Fibroblast of lung (primary cell): ENCODE results near the gene ZNF775. TPM values are rescaled to one million over a fixed set of nuclear protein-coding genes. Genes with fewer than 3 reads are reported as not detected.

ENCODE experiments used
- DNase-seq, 2 donors: peaks; one replicate each; pipeline versions ENCODE4 v3.0.0 to v3.0.0-alpha.2; 2010; ENCODE audit warnings: low read depth in 2 of 2
- H2AFZ ChIP-seq: 2 replicates; pipeline ENCODE4 v1.5.1; 2012; ENCODE audit warnings: low read length, control low read depth, inconsistent platforms
- H3K27ac ChIP-seq: 2 replicates; pipeline ENCODE4 v1.5.1; 2011; ENCODE audit warnings: low read length, control low read depth; ENCODE audit not compliant: insufficient read depth
- H3K27me3 ChIP-seq: 2 replicates; pipeline ENCODE4 v1.5.1; 2011; ENCODE audit warnings: mild to moderate bottlenecking, low read length; ENCODE audit not compliant: control insufficient read depth, insufficient read depth
- H3K36me3 ChIP-seq: 2 replicates; pipeline ENCODE4 v1.5.1; 2011; ENCODE audit warnings: low read length; ENCODE audit not compliant: control insufficient read depth, insufficient read depth
- H3K4me1 ChIP-seq: 2 replicates; pipeline ENCODE4 v1.5.1; 2011; ENCODE audit warnings: low read length; ENCODE audit not compliant: control insufficient read depth, insufficient read depth; ENCODE audit errors: extremely low read depth
- H3K4me2 ChIP-seq: 2 replicates; pipeline ENCODE4 v1.5.1; 2011; ENCODE audit warnings: low read length, control low read depth; ENCODE audit not compliant: insufficient read depth; ENCODE audit errors: extremely low read depth
- H3K4me3 ChIP-seq, 4 experiments: fragments of 200-600 bp in 1 of 4; sonication (generic) in 1 of 4; replicated peaks in 1 of 4; 2 replicates each; pipeline ENCODE4 v1.5.1; 2011 to 2016; ENCODE audit warnings: low read length in 4 of 4, low read depth in 3 of 4, mild to moderate bottlenecking in 3 of 4, control low read depth in 2 of 4, inconsistent platforms in 1 of 4, mixed read lengths in 1 of 4; ENCODE audit not compliant: insufficient read depth in 1 of 4; ENCODE audit errors: control extremely low read depth in 1 of 4
- H3K79me2 ChIP-seq: 2 replicates; pipeline ENCODE4 v1.5.1; 2012; ENCODE audit warnings: mild to moderate bottlenecking, low read length, inconsistent platforms; ENCODE audit not compliant: control insufficient read depth, insufficient read depth
- H3K9ac ChIP-seq: 2 replicates; pipeline ENCODE4 v1.5.1; 2011; ENCODE audit warnings: mild to moderate bottlenecking, low read length, control low read depth; ENCODE audit not compliant: insufficient read depth
- H3K9me3 ChIP-seq: 2 replicates; pipeline ENCODE4 v1.5.1; 2012; ENCODE audit warnings: low read depth, low read length; ENCODE audit not compliant: control insufficient read depth, insufficient read depth
- H4K20me1 ChIP-seq: 2 replicates; pipeline ENCODE4 v1.5.1; 2011; ENCODE audit warnings: low read length; ENCODE audit not compliant: control insufficient read depth, insufficient read depth; ENCODE audit errors: extremely low read depth
- EZH2 ChIP-seq: IDR thresholded peaks from 2 replicates; pipeline ENCODE4 v1.5.1; 2012; ENCODE audit warnings: low read length, control low read depth, mild to moderate bottlenecking; ENCODE audit errors: missing control alignments
- polyA plus RNA-seq, 2 donors: library from polyadenylated mRNA; depleted of rRNA in 1 of 2; stranded (reverse) in 1 of 2; unstranded in 1 of 2; fragments of >200 nt; gene quantifications; 2 replicates each; pipeline ENCODE4 v1.2.1, GENCODE V29; 2011 to 2012; ENCODE audit warnings: missing spikeins in 1 of 2
- total RNA-seq: library from RNA; depleted of rRNA; stranded (reverse); fragments of >200 nt; gene quantifications from 2 replicates; pipeline ENCODE4 v1.2.1, GENCODE V29; 2014
- TF ChIP-seq, protein P1 (sequence below), 2 donors: IDR thresholded peaks in 1 of 2; conservative IDR thresholded peaks in 1 of 2; 1 replicate in 1 of 2; 2 replicates in 1 of 2; pipeline ENCODE4 v1.5.1; 2011 to 2012; ENCODE audit warnings: low read length in 2 of 2, control low read depth in 1 of 2, inconsistent platforms in 1 of 2, low read depth in 1 of 2, mild to moderate bottlenecking in 1 of 2

Gene ZNF775
- total and polyA plus RNA-seq, 2 donors (not counting 1 experiment from before 2014, with no cell fraction given): 1.2 to 9.6 TPM

DNA sequence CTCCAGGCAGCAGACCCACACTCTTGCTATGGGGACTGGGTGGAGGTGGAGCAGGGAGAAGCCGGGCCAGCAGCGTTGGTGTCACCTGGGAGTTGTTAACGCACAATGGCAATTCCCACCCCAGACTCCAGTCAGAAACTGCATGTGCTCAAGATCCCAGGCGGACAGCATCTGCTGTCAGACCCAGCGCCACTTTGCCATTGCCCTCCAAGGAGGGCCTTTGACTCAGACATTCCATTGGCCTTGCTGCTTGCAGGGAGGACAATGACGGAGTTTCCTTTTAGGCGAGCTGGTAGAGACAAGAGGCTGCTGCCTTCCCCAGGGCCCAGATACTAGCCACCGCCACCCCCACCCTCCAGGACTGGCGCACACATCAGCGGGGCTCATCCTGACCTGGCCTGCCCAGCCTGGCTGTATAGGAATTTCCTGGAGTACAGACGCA, 34.5 kb downstream of the ZNF775 start:
- Histone ChIP-seq H3K4me3 (no peak overlapping the region), H3K36me3 (no peaks in the 10 kb centered on the region), H3K4me2 (no peak overlapping the region), H3K9me3 (no peaks in the 10 kb centered on the region), H3K4me1 (no peaks in the 10 kb centered on the region), H3K79me2 (no peaks in the 10 kb centered on the region), H2AFZ (no peak overlapping the region), H3K27ac (no peak overlapping the region), H3K9ac (no peak overlapping the region), H4K20me1 (no peaks in the 10 kb centered on the region), H3K27me3 (peaks cover 3% of the 10 kb centered on the region)
- TF ChIP-seq, protein P1, sequence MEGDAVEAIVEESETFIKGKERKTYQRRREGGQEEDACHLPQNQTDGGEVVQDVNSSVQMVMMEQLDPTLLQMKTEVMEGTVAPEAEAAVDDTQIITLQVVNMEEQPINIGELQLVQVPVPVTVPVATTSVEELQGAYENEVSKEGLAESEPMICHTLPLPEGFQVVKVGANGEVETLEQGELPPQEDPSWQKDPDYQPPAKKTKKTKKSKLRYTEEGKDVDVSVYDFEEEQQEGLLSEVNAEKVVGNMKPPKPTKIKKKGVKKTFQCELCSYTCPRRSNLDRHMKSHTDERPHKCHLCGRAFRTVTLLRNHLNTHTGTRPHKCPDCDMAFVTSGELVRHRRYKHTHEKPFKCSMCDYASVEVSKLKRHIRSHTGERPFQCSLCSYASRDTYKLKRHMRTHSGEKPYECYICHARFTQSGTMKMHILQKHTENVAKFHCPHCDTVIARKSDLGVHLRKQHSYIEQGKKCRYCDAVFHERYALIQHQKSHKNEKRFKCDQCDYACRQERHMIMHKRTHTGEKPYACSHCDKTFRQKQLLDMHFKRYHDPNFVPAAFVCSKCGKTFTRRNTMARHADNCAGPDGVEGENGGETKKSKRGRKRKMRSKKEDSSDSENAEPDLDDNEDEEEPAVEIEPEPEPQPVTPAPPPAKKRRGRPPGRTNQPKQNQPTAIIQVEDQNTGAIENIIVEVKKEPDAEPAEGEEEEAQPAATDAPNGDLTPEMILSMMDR (conservative IDR thresholded peaks at IDR 0.05 in 1 of 2, IDR thresholded peaks at IDR 0.05 in 1 of 2; ENCODE audit: low read depth in 1 of 2, low read length in 2 of 2): no peak
- TF ChIP-seq EZH2: no peak
- peak in 1 of 2 donors; percentile 44 for DNase-seq

DNA sequence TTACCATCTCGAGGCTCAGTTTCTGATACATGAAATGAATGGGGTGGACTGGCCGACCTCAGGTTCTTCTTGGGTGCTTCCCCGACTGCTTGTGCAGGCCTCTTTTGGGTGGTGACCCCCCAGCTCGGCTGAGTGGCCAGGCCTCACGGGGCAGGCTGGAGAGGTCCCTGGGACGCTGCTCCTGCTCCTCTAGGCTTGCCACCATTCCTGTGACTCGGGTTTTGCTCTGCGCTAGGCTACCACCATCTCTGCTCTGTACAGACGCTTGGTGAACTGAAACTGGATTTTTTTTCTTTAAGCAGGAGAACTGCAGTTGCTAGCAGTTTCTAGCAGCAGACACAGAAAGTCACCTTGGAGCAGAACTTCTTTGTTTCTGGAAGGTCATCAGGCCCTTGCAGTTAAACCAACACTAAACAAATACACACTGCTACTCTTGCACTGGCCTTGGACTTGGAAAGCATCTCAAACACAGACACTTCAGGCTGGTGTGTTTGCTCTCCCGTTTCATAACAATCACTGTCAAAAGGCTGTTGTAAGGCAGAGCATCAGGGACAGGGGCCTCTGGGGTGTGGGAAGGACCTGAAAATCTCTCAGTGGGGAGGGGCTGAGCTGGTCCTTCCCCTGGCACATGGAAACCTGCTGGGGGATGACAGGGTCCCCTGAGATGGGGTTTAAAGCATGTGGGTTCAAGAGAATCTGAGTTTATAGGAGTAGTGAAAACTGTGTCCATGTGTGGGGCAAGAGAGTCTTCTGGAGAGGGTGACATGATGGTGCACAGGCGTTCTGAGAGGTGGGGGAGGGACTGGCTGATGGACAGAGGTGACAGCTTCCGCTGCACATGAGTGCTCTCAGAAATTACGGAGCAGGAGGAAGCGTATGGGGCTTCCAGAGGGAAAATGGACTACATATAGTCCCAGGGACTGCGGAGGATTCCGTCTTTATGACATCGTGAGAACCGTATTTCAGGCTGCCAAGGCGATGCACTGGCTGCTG, 36.3 kb downstream of the ZNF775 start:
- no peaks in the 10 kb centered on the region for H3K9me3 ChIP-seq
- H2AFZ ChIP-seq: no peak overlapping the region
- no peak overlapping the region for H3K4me2 ChIP-seq
- no peak overlapping the region for H3K4me3 ChIP-seq
- H3K36me3 ChIP-seq: no peaks in the 10 kb centered on the region
- DNase-seq: no peak
- no peak overlapping the region for H3K27ac ChIP-seq
- no peaks in the 10 kb centered on the region for H3K79me2 ChIP-seq
- TF ChIP-seq, protein P1 (conservative IDR thresholded peaks at IDR 0.05 in 1 of 2, IDR thresholded peaks at IDR 0.05 in 1 of 2; ENCODE audit: low read depth in 1 of 2, low read length in 2 of 2): no peak
- TF ChIP-seq EZH2: no peak
- no peaks in the 10 kb centered on the region for H4K20me1 ChIP-seq
- peaks cover 3% of the 10 kb centered on the region for H3K27me3 ChIP-seq
- no peak overlapping the region for H3K9ac ChIP-seq
- no peaks in the 10 kb centered on the region for H3K4me1 ChIP-seq

DNA sequence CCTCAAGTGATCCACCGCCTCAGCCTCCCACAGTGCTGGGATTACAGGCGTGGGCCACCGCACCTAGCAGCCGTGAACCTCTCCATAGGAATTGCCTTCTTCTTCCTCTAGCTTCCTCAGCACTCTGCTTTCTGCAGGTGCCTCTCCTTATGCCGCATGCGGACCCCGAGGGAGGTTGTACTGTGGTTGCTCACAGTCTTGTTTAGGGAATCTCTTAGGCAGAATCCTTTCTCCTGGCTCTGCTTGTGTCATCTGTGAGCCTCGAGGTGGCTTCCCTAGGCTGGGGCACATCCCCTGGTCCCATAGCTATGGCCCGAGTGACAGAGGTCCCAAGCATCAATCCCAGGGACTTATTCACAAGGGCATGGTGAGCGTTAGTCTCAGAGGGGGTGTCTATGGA, 38.1 kb downstream of the ZNF775 start:
- Histone ChIP-seq H3K36me3 (no peaks in the 10 kb centered on the region), H3K4me1 (no peaks in the 10 kb centered on the region), H3K27me3 (peaks cover 3% of the 10 kb centered on the region), H3K79me2 (no peaks in the 10 kb centered on the region), H4K20me1 (no peaks in the 10 kb centered on the region), H3K4me2 (no peak overlapping the region), H2AFZ (no peak overlapping the region), H3K4me3 (no peak overlapping the region), H3K9ac (no peak overlapping the region), H3K27ac (no peak overlapping the region), H3K9me3 (no peaks in the 10 kb centered on the region)
- no peak for DNase-seq
- no peak for TF ChIP-seq EZH2
- TF ChIP-seq, protein P1 (conservative IDR thresholded peaks at IDR 0.05 in 1 of 2, IDR thresholded peaks at IDR 0.05 in 1 of 2; ENCODE audit: low read depth in 1 of 2, low read length in 2 of 2): no peak
